GM10847 (cell line): ENCODE results near the gene RBPMS2.

Experiments used
- POLR2A ChIP-seq: IDR thresholded peaks from 2 replicates; pipeline ENCODE4 v1.6.1; 2011; ENCODE audit not compliant: insufficient read length; ENCODE audit errors: extremely low read depth

RBPMS2 gene

GRCh38 chr15:64763874-64764273 lies 11.5 kb downstream of the RBPMS2 start:
- TF ChIP-seq POLR2A: no peak

GRCh38 chr15:64763462-64763861 lies 11.9 kb downstream of the RBPMS2 start:
- TF ChIP-seq POLR2A: no peak

GRCh38 chr15:64763021-64763420 lies 12.4 kb downstream of the RBPMS2 start:
- TF ChIP-seq POLR2A: no peak

- TF ChIP-seq POLR2A: no peak
Observed at GRCh38 chr15:64762546-64762945, 12.8 kb downstream of the RBPMS2 start.

GRCh38 chr15:64761156-64761555 lies 14.2 kb downstream of the RBPMS2 start:
- TF ChIP-seq POLR2A: no peak

GRCh38 chr15:64760056-64760455 lies 15.3 kb downstream of the RBPMS2 start:
- TF ChIP-seq POLR2A: no peak

GRCh38 chr15:64755427-64755940 lies 19.9 kb downstream of the RBPMS2 start:
- no peak for TF ChIP-seq POLR2A

- TF ChIP-seq POLR2A: no peak
Observed at GRCh38 chr15:64754663-64755426, 20.5 kb downstream of the RBPMS2 start.

- no peak for TF ChIP-seq POLR2A
Observed at GRCh38 chr15:64753480-64754185, 21.8 kb downstream of the RBPMS2 start.

GRCh38 chr15:64751464-64751863 lies 23.9 kb downstream of the RBPMS2 start:
- no peak for TF ChIP-seq POLR2A

GRCh38 chr15:64749999-64750657 lies 25.3 kb downstream of the RBPMS2 start:
- TF ChIP-seq POLR2A: no peak

GRCh38 chr15:64749167-64749566 lies 26.2 kb downstream of the RBPMS2 start:
- no peak for TF ChIP-seq POLR2A

- TF ChIP-seq POLR2A: no peak
Observed at GRCh38 chr15:64748251-64748650, 27.1 kb downstream of the RBPMS2 start.

GRCh38 chr15:64747578-64747977 lies 27.8 kb downstream of the RBPMS2 start:
- no peak for TF ChIP-seq POLR2A

GRCh38 chr15:64746921-64747320 lies 28.5 kb downstream of the RBPMS2 start:
- no peak for TF ChIP-seq POLR2A

GRCh38 chr15:64746356-64746755 lies 29.0 kb downstream of the RBPMS2 start:
- TF ChIP-seq POLR2A: no peak
